GM12878 (cell line): ENCODE measurements around the gene TLDC2. TPM values are rescaled to one million over a fixed set of nuclear protein-coding genes. Genes with fewer than 3 reads are reported as not detected.

Experiments used
- DPF2 ChIP-seq: fragments of 450-650 bp; IDR thresholded peaks from 2 replicates; pipeline ENCODE4 v1.6.1; 2017; ENCODE audit warnings: mild to moderate bottlenecking
- EP300 ChIP-seq, 2 experiments: fragments of 150-350 bp in 1 of 2; IDR thresholded peaks; 2 replicates each; pipeline ENCODE4 v1.6.1; 2011 to 2012; ENCODE audit warnings: low read depth in 2 of 2, low read length in 2 of 2, borderline replicate concordance in 1 of 2, improper control_type of control experiment in 1 of 2, inconsistent platforms in 1 of 2; ENCODE audit not compliant: control insufficient read depth in 1 of 2
- IKZF1 ChIP-seq: fragments of 450-650 bp; conservative IDR thresholded peaks from 2 replicates; pipeline ENCODE4 v1.6.1; 2017; ENCODE audit warnings: antibody characterized with exemption, mild to moderate bottlenecking
- IRF5 ChIP-seq: fragments of 450-650 bp; IDR thresholded peaks from 2 replicates; pipeline ENCODE4 v1.6.1; 2017; ENCODE audit warnings: borderline replicate concordance
- JUNB ChIP-seq: IDR thresholded peaks from 2 replicates; pipeline ENCODE4 v1.6.1; 2016; ENCODE audit warnings: antibody characterized with exemption, mild to moderate bottlenecking
- NFYB ChIP-seq: IDR thresholded peaks from 2 replicates; pipeline ENCODE4 v1.6.1; 2011; ENCODE audit warnings: low read depth, mild to moderate bottlenecking, low read length, improper control_type of control experiment, moderate library complexity; ENCODE audit not compliant: insufficient read depth
- NR2C2 ChIP-seq: IDR thresholded peaks from 2 replicates; pipeline ENCODE4 v1.6.1; 2011; ENCODE audit warnings: borderline replicate concordance, low read depth; ENCODE audit not compliant: control insufficient read depth, insufficient read length
- POLR2AphosphoS2 ChIP-seq: IDR thresholded peaks from 2 replicates; pipeline ENCODE4 v1.6.1; 2011; ENCODE audit warnings: low read depth, mild to moderate bottlenecking, low read length, improper control_type of control experiment, moderate library complexity
- RAD21 ChIP-seq: IDR thresholded peaks from 2 replicates; pipeline ENCODE4 v1.6.1; 2011; ENCODE audit warnings: mild to moderate bottlenecking, low read depth, low read length, moderate library complexity; ENCODE audit not compliant: insufficient read depth
- RUNX3 ChIP-seq: IDR thresholded peaks from 2 replicates; pipeline ENCODE4 v1.6.1; 2012; ENCODE audit warnings: low read length, inconsistent platforms
- SMAD1 ChIP-seq: fragments of 450-650 bp; IDR thresholded peaks from 2 replicates; pipeline ENCODE4 v1.6.1; 2018; ENCODE audit warnings: mild to moderate bottlenecking, low read depth; ENCODE audit not compliant: partially characterized antibody
- SPI1 ChIP-seq: IDR thresholded peaks from 2 replicates; pipeline ENCODE4 v1.6.1; 2011; ENCODE audit warnings: low read depth, mild to moderate bottlenecking, low read length, moderate library complexity, borderline replicate concordance; ENCODE audit not compliant: insufficient read depth
- SRF ChIP-seq, 2 experiments: IDR thresholded peaks; 2 replicates each; pipeline ENCODE4 v1.6.1; 2011; ENCODE audit warnings: low read depth in 2 of 2, low read length in 2 of 2, mild to moderate bottlenecking in 1 of 2, moderate library complexity in 1 of 2
- USF1 ChIP-seq: IDR thresholded peaks from 2 replicates; pipeline ENCODE4 v1.6.1; 2011; ENCODE audit warnings: borderline replicate concordance, low read depth, mild to moderate bottlenecking, moderate library complexity, mixed read lengths, low read length; ENCODE audit not compliant: insufficient read depth; ENCODE audit errors: extremely low read length
- ZBED1 ChIP-seq: IDR thresholded peaks from 2 replicates; pipeline ENCODE4 v1.6.1; 2016; ENCODE audit warnings: borderline replicate concordance
- ZNF207 ChIP-seq: fragments of 450-650 bp; IDR thresholded peaks from 2 replicates; pipeline ENCODE4 v1.6.1; 2014; ENCODE audit warnings: antibody characterized with exemption, mild to moderate bottlenecking, borderline replicate concordance
- ZNF217 ChIP-seq: fragments of 450-650 bp; IDR thresholded peaks from 2 replicates; pipeline ENCODE4 v1.6.1; 2017; ENCODE audit warnings: antibody characterized with exemption, mild to moderate bottlenecking
- polyA plus RNA-seq, 11 experiments: library from polyadenylated mRNA; depleted of rRNA in 4 of 11; unstranded in 6 of 11; stranded (reverse) in 5 of 11; fragments of >200 nt; fragmentation: Nextera tagmentation in 4 of 11; fragmentation: Illumina TruSeq in 1 of 11; extraction: Ambion mirVana in 4 of 11; extraction: Trizol in 1 of 11; gene quantifications; 1 replicate in 1 of 11; 2 replicates in 10 of 11; pipeline versions ENCODE4 v1.2.1 to v1.2.3, GENCODE V29; 2011 to 2016; ENCODE audit warnings: inconsistent platforms in 2 of 11, missing spikeins in 2 of 11, low read depth in 1 of 11
- total RNA-seq, 4 experiments: library from RNA; depleted of rRNA in 3 of 4; stranded (reverse); fragments of >200 nt in 3 of 4; fragmentation: Illumina TruSeq in 1 of 4; extraction: Trizol in 1 of 4; gene quantifications; 2 replicates each; pipeline versions ENCODE4 v1.2.1 to v1.2.3, GENCODE V29; 2013 to 2021
- TF ChIP-seq, protein P1 (sequence below): IDR thresholded peaks from 2 replicates; pipeline ENCODE4 v1.6.1; 2011; ENCODE audit warnings: mild to moderate bottlenecking, low read depth, low read length, moderate library complexity; ENCODE audit not compliant: insufficient replicate concordance
- TF ChIP-seq, protein P2 (sequence below): fragments of 450-650 bp; formaldehyde crosslinking; IDR thresholded peaks from 2 replicates; pipeline ENCODE4 v1.4.0; 2020; ENCODE audit warnings: mild to moderate bottlenecking, moderate library complexity
- TF ChIP-seq, protein P3 (sequence below): IDR thresholded peaks from 2 replicates; pipeline ENCODE4 v1.6.1; 2011; ENCODE audit warnings: low read depth, mild to moderate bottlenecking, low read length, moderate library complexity, borderline replicate concordance; ENCODE audit errors: extremely low read depth

Gene TLDC2
- total and polyA plus RNA-seq, 10 of the 15 experiments (the other 5 are each of a cell fraction or from before 2014, with no cell fraction given): 0.05 to 0.41 (median 0.21) TPM

DNA sequence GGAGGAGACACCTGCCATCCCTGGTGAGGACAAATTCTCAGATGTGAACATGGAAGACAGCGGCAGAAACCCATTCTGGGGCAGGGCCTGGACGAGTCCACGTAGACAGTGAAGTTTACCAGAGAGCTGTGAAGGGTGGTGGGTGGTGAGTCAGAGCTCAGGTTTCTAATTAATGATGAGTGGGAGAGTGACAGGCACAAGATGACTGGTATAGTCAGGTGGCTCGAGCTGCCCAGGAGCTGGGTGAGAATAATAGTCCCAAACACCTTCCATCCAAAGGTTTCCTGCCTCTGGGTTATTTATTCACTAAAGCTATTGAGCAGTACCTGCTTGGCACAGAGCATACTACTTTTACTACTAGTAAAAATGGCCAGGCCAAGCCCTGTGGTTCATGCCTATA is 6.0 kb downstream of the TLDC2 start (continued):
- no peak for TF ChIP-seq POLR2AphosphoS2
- no peak for TF ChIP-seq RAD21
- TF ChIP-seq IKZF1: peak; percentile 68
- no peak for TF ChIP-seq ZBED1
- no peak for TF ChIP-seq IRF5
- TF ChIP-seq, protein P1, sequence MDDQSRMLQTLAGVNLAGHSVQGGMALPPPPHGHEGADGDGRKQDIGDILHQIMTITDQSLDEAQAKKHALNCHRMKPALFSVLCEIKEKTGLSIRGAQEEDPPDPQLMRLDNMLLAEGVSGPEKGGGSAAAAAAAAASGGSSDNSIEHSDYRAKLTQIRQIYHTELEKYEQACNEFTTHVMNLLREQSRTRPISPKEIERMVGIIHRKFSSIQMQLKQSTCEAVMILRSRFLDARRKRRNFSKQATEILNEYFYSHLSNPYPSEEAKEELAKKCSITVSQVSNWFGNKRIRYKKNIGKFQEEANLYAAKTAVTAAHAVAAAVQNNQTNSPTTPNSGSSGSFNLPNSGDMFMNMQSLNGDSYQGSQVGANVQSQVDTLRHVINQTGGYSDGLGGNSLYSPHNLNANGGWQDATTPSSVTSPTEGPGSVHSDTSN: peak; percentile 61
- no peak for TF ChIP-seq SPI1
- TF ChIP-seq, protein P2, sequence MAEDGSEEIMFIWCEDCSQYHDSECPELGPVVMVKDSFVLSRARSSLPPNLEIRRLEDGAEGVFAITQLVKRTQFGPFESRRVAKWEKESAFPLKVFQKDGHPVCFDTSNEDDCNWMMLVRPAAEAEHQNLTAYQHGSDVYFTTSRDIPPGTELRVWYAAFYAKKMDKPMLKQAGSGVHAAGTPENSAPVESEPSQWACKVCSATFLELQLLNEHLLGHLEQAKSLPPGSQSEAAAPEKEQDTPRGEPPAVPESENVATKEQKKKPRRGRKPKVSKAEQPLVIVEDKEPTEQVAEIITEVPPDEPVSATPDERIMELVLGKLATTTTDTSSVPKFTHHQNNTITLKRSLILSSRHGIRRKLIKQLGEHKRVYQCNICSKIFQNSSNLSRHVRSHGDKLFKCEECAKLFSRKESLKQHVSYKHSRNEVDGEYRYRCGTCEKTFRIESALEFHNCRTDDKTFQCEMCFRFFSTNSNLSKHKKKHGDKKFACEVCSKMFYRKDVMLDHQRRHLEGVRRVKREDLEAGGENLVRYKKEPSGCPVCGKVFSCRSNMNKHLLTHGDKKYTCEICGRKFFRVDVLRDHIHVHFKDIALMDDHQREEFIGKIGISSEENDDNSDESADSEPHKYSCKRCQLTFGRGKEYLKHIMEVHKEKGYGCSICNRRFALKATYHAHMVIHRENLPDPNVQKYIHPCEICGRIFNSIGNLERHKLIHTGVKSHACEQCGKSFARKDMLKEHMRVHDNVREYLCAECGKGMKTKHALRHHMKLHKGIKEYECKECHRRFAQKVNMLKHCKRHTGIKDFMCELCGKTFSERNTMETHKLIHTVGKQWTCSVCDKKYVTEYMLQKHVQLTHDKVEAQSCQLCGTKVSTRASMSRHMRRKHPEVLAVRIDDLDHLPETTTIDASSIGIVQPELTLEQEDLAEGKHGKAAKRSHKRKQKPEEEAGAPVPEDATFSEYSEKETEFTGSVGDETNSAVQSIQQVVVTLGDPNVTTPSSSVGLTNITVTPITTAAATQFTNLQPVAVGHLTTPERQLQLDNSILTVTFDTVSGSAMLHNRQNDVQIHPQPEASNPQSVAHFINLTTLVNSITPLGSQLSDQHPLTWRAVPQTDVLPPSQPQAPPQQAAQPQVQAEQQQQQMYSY (CRISPR knock-in tag): no peak
- TF ChIP-seq, protein P3, sequence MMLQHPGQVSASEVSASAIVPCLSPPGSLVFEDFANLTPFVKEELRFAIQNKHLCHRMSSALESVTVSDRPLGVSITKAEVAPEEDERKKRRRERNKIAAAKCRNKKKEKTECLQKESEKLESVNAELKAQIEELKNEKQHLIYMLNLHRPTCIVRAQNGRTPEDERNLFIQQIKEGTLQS: no peak
- TF ChIP-seq NR2C2: no peak
- no peak for TF ChIP-seq RUNX3
- TF ChIP-seq ZNF207: no peak
- TF ChIP-seq USF1: no peak
- peak; percentile 22; the same call in 1 of the 2 replicates for TF ChIP-seq JUNB
- no peak for TF ChIP-seq NFYB
- TF ChIP-seq SMAD1: no peak
- no peak for TF ChIP-seq EP300 (IDR thresholded peaks at IDR 0.05; ENCODE audit: borderline replicate concordance in 1 of 2, control insufficient read depth in 1 of 2, low read depth in 2 of 2, low read length in 2 of 2)
- no peak for TF ChIP-seq SRF (IDR thresholded peaks at IDR 0.05; ENCODE audit: low read depth in 2 of 2, low read length in 2 of 2)
- no peak for TF ChIP-seq ZNF217
- peak; percentile 66; the same call in 1 of the 2 replicates for TF ChIP-seq DPF2
